ENCODE data around the gene SDK2.

The SDK2 gene

DNA sequence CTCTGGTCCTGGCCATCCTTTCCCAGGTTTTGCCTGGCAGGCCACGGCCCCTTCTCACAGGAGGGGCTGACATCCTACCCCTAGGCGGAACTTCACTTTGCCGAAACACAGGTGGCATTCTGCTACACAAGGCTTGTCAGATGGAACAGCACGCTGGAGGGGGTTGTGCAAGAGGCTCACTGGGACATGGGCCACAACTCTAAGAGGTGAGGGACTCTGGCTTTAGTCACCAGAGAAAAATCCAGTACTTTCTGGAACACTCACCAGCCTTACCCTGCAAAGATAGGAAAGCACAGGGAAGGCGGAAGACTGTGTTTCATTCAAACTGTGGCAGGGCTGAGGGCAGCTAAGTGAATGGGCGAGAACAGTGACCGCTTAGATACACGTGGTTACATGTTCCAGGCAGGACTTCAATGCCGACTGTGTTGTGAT, 350.7 kb downstream of the SDK2 start:
- Histone ChIP-seq H3K36me3 (ENCODE audit: insufficient read depth, low read depth, low read length) (no peaks in the 10 kb centered on the region), H3K27ac (ENCODE audit: low read length) (no peak overlapping the region)

DNA sequence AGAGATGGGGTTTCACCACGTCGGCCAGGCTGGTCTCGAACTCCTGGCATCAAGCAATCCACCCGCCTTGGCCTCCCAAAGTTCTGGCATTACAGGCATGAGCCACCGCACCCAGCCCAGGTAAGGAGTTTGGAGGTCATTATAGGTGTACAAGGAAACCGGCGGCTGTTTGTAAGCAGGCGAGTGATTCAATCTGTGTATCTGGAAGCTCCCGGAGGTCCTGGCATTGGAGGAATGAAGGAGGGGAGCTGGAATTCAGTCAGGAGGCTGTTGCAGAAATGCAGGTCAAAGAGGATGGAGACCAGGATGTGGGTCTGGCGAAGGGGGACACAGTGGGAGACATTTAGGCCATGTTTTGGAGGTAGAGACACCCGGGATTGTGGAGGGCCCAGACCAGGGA, 351.2 kb downstream of the SDK2 start:
- Histone ChIP-seq H3K9ac (ENCODE audit: low read depth, low read length) (no peak overlapping the region), H3K4me1 (ENCODE audit: insufficient read depth, low read length) (no peaks in the 10 kb centered on the region), H3K36me3 (ENCODE audit: insufficient read depth, low read depth, low read length) (no peaks in the 10 kb centered on the region), H3K9me3 (ENCODE audit: insufficient read depth, low read depth, low read length) (no peaks in the 10 kb centered on the region), H3K27ac (ENCODE audit: low read length) (no peak overlapping the region), H3K27me3 (ENCODE audit: insufficient read depth, low read length) (no peaks in the 10 kb centered on the region), H3K4me3 (ENCODE audit: low read length) (no peak overlapping the region)

More for the DNA sequence above, 350.7 kb downstream of the SDK2 start:
- Histone ChIP-seq H3K27me3 (ENCODE audit: insufficient read depth, low read length) (no peaks in the 10 kb centered on the region), H3K9me3 (ENCODE audit: insufficient read depth, low read depth, low read length) (no peaks in the 10 kb centered on the region), H3K9ac (ENCODE audit: low read depth, low read length) (no peak overlapping the region), H3K4me3 (ENCODE audit: low read length) (no peak overlapping the region), H3K4me1 (ENCODE audit: insufficient read depth, low read length) (no peaks in the 10 kb centered on the region)

GRCh38 chr17:73292031-73292531, 352.2 kb downstream of the SDK2 start:
- Histone ChIP-seq H3K27me3 (ENCODE audit: insufficient read depth, low read length) (no peaks in the 10 kb centered on the region), H3K4me3 (ENCODE audit: low read length) (no peak overlapping the region), H3K36me3 (ENCODE audit: insufficient read depth, low read depth, low read length) (no peaks in the 10 kb centered on the region), H3K9me3 (ENCODE audit: insufficient read depth, low read depth, low read length) (no peaks in the 10 kb centered on the region), H3K4me1 (ENCODE audit: insufficient read depth, low read length) (no peaks in the 10 kb centered on the region), H3K27ac (ENCODE audit: low read length) (no peak overlapping the region), H3K9ac (ENCODE audit: low read depth, low read length) (no peak overlapping the region)

DNA sequence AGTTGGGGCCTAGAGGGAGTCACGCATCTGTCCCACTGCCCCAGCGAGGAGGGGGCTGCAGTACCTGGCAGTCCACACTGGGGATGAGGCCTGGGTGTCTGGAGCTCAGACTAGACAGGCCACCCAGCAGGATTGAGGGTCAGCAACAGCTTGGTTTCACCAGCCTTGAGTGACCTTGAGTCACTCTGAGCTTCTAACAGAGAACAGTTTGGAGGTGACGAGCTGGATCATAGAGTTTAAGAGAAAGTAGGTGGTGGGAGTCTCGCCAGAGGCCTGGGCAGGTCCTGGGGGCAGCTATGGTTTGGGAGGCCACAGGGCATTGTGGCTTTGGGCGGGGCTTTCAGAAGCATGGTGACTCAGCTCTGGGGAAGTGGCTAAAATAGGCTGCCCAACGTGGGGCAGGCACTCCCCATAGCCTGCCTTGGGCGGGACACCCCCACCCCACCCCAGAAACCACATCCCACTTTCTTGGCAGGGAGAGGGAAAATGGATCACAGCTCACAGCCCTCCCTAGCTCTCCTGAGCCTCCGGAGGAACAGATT, 352.9 kb downstream of the SDK2 start:
- Histone ChIP-seq H3K27ac (ENCODE audit: low read length) (no peak overlapping the region), H3K9ac (ENCODE audit: low read depth, low read length) (no peak overlapping the region), H3K9me3 (ENCODE audit: insufficient read depth, low read depth, low read length) (no peaks in the 10 kb centered on the region), H3K4me1 (ENCODE audit: insufficient read depth, low read length) (no peaks in the 10 kb centered on the region), H3K36me3 (ENCODE audit: insufficient read depth, low read depth, low read length) (no peaks in the 10 kb centered on the region), H3K27me3 (ENCODE audit: insufficient read depth, low read length) (no peaks in the 10 kb centered on the region), H3K4me3 (ENCODE audit: low read length) (no peak overlapping the region)

DNA sequence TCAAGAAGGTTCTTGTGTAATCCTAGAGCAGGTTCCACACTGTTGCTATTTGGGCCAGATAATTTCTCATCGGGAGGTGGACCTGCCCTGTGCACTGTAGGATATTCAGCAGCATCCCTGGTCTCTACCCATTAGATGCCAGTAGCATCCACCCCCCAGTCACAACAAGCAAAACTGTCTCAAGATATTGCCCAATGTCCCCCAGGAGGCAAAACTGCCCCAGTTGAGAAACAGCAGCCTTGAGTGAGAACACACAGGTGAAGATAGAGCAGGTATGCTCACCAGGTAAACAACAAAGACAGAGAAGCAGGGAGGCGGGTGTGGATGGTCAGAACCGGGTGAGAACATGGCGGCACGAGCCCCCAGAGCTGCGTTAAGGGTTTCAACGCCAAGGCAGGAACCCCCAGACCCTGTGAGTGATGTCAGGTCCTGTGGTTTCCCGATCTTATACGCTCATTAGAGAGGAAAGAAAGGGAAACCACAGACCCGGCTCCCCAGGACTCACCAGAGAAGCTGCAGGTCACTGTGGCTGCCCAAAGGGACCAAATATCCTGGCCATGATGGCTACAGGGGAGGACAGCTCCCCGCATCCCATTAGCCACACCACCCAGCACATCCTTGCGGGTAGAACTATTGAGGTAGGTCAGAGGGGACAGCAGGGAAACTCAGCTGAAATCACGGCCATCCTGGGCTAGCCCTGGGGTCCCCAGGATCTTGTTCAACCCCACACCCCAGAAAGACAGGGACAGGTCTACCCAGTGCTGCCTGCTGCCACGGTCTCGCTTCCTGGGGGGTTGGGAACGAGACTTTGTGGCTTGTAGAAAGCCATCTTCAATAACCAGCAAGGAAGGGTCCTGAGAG, 353.6 kb downstream of the SDK2 start:
- H3K4me3 ChIP-seq (ENCODE audit: low read length) = no peak overlapping the region
- H3K27ac ChIP-seq (ENCODE audit: low read length) = no peak overlapping the region
- H3K4me1 ChIP-seq (ENCODE audit: insufficient read depth, low read length) = no peaks in the 10 kb centered on the region
- H3K9me3 ChIP-seq (ENCODE audit: insufficient read depth, low read depth, low read length) = no peaks in the 10 kb centered on the region
- no peak overlapping the region for H3K9ac ChIP-seq (ENCODE audit: low read depth, low read length)
- no peaks in the 10 kb centered on the region for H3K36me3 ChIP-seq (ENCODE audit: insufficient read depth, low read depth, low read length)
- H3K27me3 ChIP-seq (ENCODE audit: insufficient read depth, low read length) = no peaks in the 10 kb centered on the region

GRCh38 chr17:73289549-73290254, 354.5 kb downstream of the SDK2 start:
- Histone ChIP-seq H3K36me3 (ENCODE audit: insufficient read depth, low read depth, low read length) (no peaks in the 10 kb centered on the region), H3K9ac (ENCODE audit: low read depth, low read length) (no peak overlapping the region), H3K27ac (ENCODE audit: low read length) (no peak overlapping the region), H3K9me3 (ENCODE audit: insufficient read depth, low read depth, low read length) (no peaks in the 10 kb centered on the region), H3K4me3 (ENCODE audit: low read length) (no peak overlapping the region), H3K4me1 (ENCODE audit: insufficient read depth, low read length) (no peaks in the 10 kb centered on the region), H3K27me3 (ENCODE audit: insufficient read depth, low read length) (no peaks in the 10 kb centered on the region)

GRCh38 chr17:73288534-73289302, 355.5 kb downstream of the SDK2 start:
- Histone ChIP-seq H3K4me1 (ENCODE audit: insufficient read depth, low read length) (peaks cover 3% of the 10 kb centered on the region; the same call in 1 of the 2 replicates), H3K36me3 (ENCODE audit: insufficient read depth, low read depth, low read length) (no peaks in the 10 kb centered on the region), H3K4me3 (ENCODE audit: low read length) (no peak overlapping the region), H3K9me3 (ENCODE audit: insufficient read depth, low read depth, low read length) (no peaks in the 10 kb centered on the region), H3K27ac (ENCODE audit: low read length) (no peak overlapping the region), H3K9ac (ENCODE audit: low read depth, low read length) (no peak overlapping the region), H3K27me3 (ENCODE audit: insufficient read depth, low read length) (no peaks in the 10 kb centered on the region)

- H3K4me1 ChIP-seq (ENCODE audit: insufficient read depth, low read length) = peaks cover 3% of the 10 kb centered on the region; the same call in 1 of the 2 replicates
- H3K36me3 ChIP-seq (ENCODE audit: insufficient read depth, low read depth, low read length) = no peaks in the 10 kb centered on the region
- H3K27ac ChIP-seq (ENCODE audit: low read length) = no peak overlapping the region
- H3K9ac ChIP-seq (ENCODE audit: low read depth, low read length) = no peak overlapping the region
- no peaks in the 10 kb centered on the region for H3K9me3 ChIP-seq (ENCODE audit: insufficient read depth, low read depth, low read length)
- no peaks in the 10 kb centered on the region for H3K27me3 ChIP-seq (ENCODE audit: insufficient read depth, low read length)
- H3K4me3 ChIP-seq (ENCODE audit: low read length) = no peak overlapping the region
Observed at GRCh38 chr17:73286863-73287296, 357.4 kb downstream of the SDK2 start.

- H3K27me3 ChIP-seq (ENCODE audit: insufficient read depth, low read length) = no peaks in the 10 kb centered on the region
- no peak overlapping the region; the same call in 1 of the 2 replicates for H3K9ac ChIP-seq (ENCODE audit: low read depth, low read length)
- no peak overlapping the region for H3K27ac ChIP-seq (ENCODE audit: low read length)
- no peak overlapping the region for H3K4me3 ChIP-seq (ENCODE audit: low read length)
- H3K36me3 ChIP-seq (ENCODE audit: insufficient read depth, low read depth, low read length) = no peaks in the 10 kb centered on the region
- peaks cover 3% of the 10 kb centered on the region; the same call in 1 of the 2 replicates for H3K4me1 ChIP-seq (ENCODE audit: insufficient read depth, low read length)
- no peaks in the 10 kb centered on the region for H3K9me3 ChIP-seq (ENCODE audit: insufficient read depth, low read depth, low read length)
Observed at GRCh38 chr17:73285916-73286862, 358.1 kb downstream of the SDK2 start.

GRCh38 chr17:73285603-73285908, 358.7 kb downstream of the SDK2 start:
- Histone ChIP-seq H3K4me1 (ENCODE audit: insufficient read depth, low read length) (peaks cover 3% of the 10 kb centered on the region; the same call in 1 of the 2 replicates), H3K27ac (ENCODE audit: low read length) (no peak overlapping the region)

More at GRCh38 chr17:73285603-73285908, 358.7 kb downstream of the SDK2 start:
- H3K9ac ChIP-seq (ENCODE audit: low read depth, low read length) = no peak overlapping the region
- H3K4me3 ChIP-seq (ENCODE audit: low read length) = no peak overlapping the region
- H3K27me3 ChIP-seq (ENCODE audit: insufficient read depth, low read length) = no peaks in the 10 kb centered on the region
- H3K36me3 ChIP-seq (ENCODE audit: insufficient read depth, low read depth, low read length) = no peaks in the 10 kb centered on the region
- H3K9me3 ChIP-seq (ENCODE audit: insufficient read depth, low read depth, low read length) = no peaks in the 10 kb centered on the region
